Uterus (tissue), 2 donors: ENCODE data around the gene TCHH.

Source experiments
- CTCF ChIP-seq, 4 experiments: fragments of 200-600 bp in 2 of 4; fragments of 450-650 bp in 2 of 4; sonication (generic) in 2 of 4; IDR thresholded peaks; one replicate each; pipeline ENCODE4 v1.5.1; 2016 to 2019; ENCODE audit warnings: antibody characterized with exemption in 4 of 4, mild to moderate bottlenecking in 2 of 4, moderate library complexity in 1 of 4
- POLR2A ChIP-seq, 2 donors: fragments of 450-650 bp; IDR thresholded peaks; one replicate each; pipeline ENCODE4 v1.6.1; 2016; ENCODE audit warnings: antibody characterized with exemption in 2 of 2, mild to moderate bottlenecking in 1 of 2, moderate library complexity in 1 of 2

- no peak for TF ChIP-seq CTCF (IDR thresholded peaks at IDR 0.05)
- no peak for TF ChIP-seq POLR2A (IDR thresholded peaks at IDR 0.05)
Observed at GRCh38 chr1:152111515-152111968, 3.7 kb downstream of the TCHH start.
